SK-N-SH (cell line): ENCODE data around the gene JOSD2.

Experiments used
- CTCF ChIP-seq: fragments of 200-600 bp; sonication (generic); IDR thresholded peaks from 2 replicates; pipeline ENCODE4 v1.6.1; 2017; ENCODE audit warnings: antibody characterized with exemption, mild to moderate bottlenecking, moderate library complexity
- FOXJ3 ChIP-seq: sonication (generic); formaldehyde crosslinking; IDR thresholded peaks from 2 replicates; pipeline ENCODE4 v1.5.1; 2020; ENCODE audit warnings: mild to moderate bottlenecking, missing genetic modification reagents
- MAX ChIP-seq: IDR thresholded peaks from 2 replicates; pipeline ENCODE4 v1.4.0; 2012; ENCODE audit warnings: low read depth
- MXI1 ChIP-seq: IDR thresholded peaks from 2 replicates; pipeline ENCODE4 v1.6.1; 2012; ENCODE audit warnings: mild to moderate bottlenecking, low read depth, low read length, improper control_type of control experiment
- RAD21 ChIP-seq: IDR thresholded peaks from 2 replicates; pipeline ENCODE4 v1.6.1; 2012; ENCODE audit warnings: mild to moderate bottlenecking, low read length
- RFX5 ChIP-seq: IDR thresholded peaks from 2 replicates; pipeline ENCODE4 v1.6.1; 2012; ENCODE audit warnings: mild to moderate bottlenecking, improper control_type of control experiment, low read length
- TEAD4 ChIP-seq: IDR thresholded peaks from 2 replicates; pipeline ENCODE4 v1.4.0; 2012; ENCODE audit warnings: mild to moderate bottlenecking, borderline replicate concordance; ENCODE audit not compliant: insufficient read depth
- YY1 ChIP-seq: IDR thresholded peaks from 2 replicates; pipeline ENCODE4 v1.4.0; 2012; ENCODE audit warnings: low read depth, mild to moderate bottlenecking
- TF ChIP-seq, protein P1 (sequence below): IDR thresholded peaks from 2 replicates; pipeline ENCODE4 v1.6.1; 2012; ENCODE audit warnings: mild to moderate bottlenecking, low read depth, low read length, moderate library complexity

GRCh38 chr19:50490991-50491472 lies 20.0 kb downstream of the JOSD2 start:
- no peak for TF ChIP-seq CTCF
- no peak for TF ChIP-seq MAX
- no peak for TF ChIP-seq RAD21
- TF ChIP-seq MXI1: no peak
- TF ChIP-seq TEAD4: no peak
- TF ChIP-seq, protein P1, sequence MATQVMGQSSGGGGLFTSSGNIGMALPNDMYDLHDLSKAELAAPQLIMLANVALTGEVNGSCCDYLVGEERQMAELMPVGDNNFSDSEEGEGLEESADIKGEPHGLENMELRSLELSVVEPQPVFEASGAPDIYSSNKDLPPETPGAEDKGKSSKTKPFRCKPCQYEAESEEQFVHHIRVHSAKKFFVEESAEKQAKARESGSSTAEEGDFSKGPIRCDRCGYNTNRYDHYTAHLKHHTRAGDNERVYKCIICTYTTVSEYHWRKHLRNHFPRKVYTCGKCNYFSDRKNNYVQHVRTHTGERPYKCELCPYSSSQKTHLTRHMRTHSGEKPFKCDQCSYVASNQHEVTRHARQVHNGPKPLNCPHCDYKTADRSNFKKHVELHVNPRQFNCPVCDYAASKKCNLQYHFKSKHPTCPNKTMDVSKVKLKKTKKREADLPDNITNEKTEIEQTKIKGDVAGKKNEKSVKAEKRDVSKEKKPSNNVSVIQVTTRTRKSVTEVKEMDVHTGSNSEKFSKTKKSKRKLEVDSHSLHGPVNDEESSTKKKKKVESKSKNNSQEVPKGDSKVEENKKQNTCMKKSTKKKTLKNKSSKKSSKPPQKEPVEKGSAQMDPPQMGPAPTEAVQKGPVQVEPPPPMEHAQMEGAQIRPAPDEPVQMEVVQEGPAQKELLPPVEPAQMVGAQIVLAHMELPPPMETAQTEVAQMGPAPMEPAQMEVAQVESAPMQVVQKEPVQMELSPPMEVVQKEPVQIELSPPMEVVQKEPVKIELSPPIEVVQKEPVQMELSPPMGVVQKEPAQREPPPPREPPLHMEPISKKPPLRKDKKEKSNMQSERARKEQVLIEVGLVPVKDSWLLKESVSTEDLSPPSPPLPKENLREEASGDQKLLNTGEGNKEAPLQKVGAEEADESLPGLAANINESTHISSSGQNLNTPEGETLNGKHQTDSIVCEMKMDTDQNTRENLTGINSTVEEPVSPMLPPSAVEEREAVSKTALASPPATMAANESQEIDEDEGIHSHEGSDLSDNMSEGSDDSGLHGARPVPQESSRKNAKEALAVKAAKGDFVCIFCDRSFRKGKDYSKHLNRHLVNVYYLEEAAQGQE: no peak
- TF ChIP-seq RFX5: no peak
- no peak for TF ChIP-seq FOXJ3 (CRISPR knock-in tag)
- TF ChIP-seq YY1: no peak
